NCI-H1417 treated with DMSO at 0.1 percent for 48 hours (cell line): Measurements from ENCODE around the gene CHMP4A.

Experiments used
- DNase-seq: peaks from one replicate; lab custom pipeline; 2025; lab: John Stamatoyannopoulos, UW

Gene CHMP4A

DNA sequence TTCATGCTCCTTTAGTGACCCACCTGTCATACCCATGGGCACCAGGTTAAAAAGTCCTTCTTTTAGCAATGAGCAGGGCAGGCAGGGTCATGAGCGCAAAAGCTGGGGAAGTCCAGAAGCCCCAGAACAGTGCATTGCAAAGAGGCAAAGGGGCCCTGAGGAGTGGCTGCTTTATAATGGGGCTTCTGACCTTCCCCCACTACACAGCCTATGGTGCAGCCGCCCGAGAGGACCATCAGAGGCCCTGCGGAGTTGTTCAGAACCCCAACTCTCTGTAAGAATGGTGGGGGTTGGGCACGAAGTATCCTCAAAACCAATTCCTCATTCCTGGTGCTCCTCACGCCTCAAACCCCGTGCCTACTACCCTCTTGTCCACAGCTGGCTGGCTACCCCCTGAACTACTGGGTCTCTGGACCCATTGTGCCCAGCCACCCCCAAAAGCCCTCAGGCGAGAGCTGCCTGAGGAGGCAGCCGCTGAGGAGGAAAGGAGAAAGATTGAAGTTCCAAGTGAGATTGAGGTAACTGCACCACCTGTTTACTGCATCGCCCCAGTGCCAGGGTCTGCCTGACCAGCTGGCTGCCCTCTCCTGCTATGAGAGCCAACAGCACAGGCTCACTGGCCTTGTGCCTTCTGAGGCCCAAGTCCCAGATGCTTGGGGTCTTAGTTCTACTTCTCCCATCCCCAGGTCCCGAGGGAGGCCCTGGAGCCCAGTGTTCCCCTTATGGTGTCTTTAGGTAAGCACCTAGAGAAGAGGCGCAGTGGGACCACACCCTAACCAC lies 34.7 kb downstream of the CHMP4A start:
- DNase-seq, result no peak

DNA sequence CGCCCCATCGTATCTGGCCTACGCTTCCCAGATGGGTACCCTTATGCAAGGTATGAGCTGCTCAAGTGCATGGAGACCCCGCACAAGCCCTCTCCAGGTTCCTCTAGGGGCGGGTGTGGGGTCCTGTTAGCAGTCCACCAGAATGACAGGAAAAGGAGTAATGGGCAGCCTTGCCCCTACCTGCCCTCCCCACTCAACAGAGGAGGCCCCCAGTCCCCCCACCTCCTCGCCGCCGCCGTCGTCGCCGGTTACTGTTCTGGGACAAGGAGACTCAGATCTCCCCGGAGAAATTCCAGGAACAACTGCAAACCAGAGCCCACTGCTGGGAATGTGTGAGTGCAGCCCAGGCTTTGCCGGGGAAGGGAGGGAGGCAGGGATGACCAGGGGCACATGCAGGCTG lies 35.4 kb downstream of the CHMP4A start:
- no peak for DNase-seq

- no peak for DNase-seq
Observed at GRCh38 chr14:24177041-24177825, 36.1 kb downstream of the CHMP4A start.

DNA sequence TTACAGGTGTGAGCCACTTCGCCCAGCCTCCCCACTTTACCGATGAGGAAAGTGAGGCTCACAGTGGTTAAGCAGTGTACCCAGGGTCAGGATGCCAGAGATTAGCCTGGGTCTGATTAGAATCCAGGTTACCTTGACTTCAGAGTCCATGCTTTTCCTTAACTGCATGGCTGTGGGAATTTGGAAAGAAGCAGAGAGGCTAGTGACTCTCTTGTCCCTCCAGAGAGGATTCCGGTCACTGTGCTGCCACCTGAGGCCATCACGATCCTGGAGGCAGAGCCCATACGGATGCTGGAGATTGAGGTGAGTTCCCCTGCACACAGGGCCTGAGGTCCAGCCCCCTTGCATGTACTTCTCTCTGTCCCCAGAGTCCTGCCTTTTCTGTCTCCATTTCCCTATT lies 36.7 kb downstream of the CHMP4A start:
- no peak for DNase-seq

GRCh38 chr14:24172871-24173281 lies 40.4 kb downstream of the CHMP4A start:
- no peak for DNase-seq

- DNase-seq, result no peak
Observed at GRCh38 chr14:24172261-24172860, 40.9 kb downstream of the CHMP4A start.

DNA sequence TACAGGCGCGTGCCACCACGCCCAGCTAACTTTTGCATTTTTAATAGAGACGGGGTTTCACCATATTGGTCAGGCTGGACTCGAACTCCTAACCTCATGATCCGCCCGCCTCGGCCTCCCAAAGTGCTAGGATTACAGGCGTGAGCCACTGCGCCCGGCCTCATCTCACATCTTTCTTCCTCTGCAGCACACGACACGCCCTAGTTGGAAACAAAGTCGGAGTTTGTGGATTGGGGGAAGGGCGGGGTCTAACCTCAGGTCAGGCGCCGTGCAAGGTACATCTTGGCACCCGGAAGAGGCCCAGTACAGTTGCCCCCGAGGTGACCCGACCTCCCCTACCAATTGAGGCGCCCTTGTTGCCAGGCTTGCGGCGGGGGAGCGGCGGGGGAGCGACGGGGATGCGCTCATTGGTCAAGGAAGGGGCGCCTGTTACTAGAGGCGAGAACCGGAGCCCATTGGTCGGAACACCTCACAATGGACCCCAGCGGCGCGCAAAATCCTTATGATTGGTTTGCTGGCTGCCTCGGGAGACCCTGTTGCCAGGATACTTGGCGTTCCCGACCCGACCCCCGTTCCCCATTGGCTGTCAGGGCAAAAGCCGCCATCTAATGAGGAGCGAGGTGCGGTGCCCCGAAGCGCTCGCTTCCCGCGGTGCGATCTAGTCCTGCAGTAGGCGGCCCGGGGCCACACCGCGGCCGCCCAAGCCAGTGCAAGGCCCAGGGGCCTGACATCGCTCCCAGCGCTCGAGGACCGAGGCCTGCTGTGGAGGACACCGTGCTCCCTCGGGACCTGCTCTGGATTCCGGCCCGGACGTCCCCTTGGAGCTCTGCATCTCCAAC lies 41.6 kb downstream of the CHMP4A start, which contains the start of gene REC8:
Gene REC8, plus strand, starts transcription at position 659 of the 839 bp plus-strand sequence. CDS start 473 bp downstream, outside the sequence.
- DNase-seq, result peak; percentile 77

DNA sequence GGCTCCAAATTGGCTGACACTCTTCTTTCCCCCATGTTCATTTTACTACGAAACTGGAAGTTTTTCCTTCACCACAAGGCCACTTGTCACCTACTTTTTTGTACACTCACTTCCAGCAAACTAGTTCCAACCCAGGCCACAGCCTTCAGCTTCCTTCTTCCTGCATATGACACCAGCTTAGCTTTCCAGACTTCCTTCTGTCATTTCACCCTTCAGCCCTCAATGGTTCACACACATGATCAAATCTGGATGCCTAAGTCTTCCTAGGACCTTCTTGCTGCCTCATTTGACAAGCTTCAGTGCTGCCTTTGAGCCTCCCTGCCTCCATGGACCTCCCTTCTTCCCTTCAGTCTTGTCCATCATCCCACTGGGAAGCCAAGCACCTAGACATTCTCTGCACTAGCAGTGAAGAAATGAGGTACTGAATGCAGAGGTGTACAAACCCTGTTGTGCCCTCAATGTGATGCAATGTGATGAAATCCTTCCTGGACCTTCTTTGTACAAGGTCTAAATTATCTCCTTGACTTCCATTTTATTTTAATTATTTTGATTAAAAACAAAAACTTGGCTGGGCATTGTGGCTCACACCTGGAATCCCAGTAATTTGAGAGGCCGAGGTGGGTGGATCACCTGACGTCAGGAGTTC lies 45.7 kb downstream of the CHMP4A start:
- DNase-seq, result no peak

DNA sequence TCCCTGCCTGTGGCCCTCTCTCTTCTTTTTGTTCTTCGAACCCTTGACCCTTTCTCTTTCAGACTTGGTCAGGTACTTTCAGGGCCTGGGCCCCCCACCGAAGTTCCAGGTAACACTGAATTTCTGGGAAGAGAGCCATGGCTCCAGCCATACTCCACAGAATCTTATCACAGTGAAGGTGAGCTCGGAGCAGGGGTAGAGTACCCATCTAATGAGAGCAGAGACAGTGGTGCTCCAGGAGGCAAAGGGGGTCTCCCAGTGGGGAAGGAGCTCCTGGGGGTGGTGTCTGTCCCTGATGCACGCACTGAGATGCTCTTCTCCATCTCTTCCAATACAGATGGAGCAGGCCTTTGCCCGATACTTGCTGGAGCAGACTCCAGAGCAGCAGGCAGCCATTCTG lies 47.5 kb downstream of the CHMP4A start:
- DNase-seq, result no peak

- no peak for DNase-seq
Observed at GRCh38 chr14:24164518-24164991, 48.7 kb downstream of the CHMP4A start.

GRCh38 chr14:24162093-24162492 lies 51.2 kb downstream of the CHMP4A start:
- DNase-seq, result no peak

DNA sequence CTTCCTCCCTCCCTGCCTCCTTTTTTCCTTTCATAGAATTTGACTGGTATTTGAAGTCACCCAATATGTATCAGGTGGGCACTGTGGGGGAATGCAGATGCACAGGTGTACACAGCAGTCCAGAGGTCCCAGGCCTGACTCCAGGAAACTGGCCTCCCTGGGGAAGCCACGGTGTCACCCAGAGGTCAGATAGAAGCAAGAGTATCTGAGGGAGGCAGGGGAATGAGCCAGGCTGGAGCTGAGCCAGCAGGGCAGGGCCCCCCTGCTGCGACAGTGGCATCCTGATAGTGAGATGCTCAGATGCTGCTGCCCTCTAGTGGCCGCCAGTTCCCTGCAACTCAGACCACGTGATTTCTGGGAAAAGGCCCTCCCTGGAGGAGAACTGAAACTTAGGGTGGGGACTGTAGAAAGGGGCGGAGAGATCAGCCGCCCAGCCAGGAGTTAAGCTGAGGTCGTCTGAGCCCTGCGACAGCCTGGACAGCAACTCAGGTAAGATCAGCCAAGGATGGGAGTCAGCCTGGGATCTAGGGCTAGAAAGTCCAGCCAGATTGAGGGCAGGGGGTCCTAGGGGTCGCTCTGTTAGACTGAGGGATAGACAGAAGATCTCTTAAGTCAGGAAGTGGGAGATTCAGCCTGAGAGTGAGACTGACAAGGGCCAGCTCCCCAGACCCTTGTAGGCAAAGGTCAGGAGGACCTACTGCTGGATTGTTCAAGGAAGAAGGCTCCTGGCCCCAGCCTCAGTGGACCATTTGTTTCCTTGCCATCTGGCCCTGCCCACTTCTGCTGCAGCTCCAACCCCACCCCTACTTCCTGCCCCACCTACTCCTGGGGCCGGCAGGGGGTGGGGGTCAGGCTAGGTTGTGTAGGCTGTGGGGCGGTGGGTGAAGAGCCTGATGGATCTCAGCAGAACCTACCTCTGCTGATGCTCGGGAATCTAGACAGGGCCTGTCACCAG lies 52.2 kb downstream of the CHMP4A start, which contains the start of gene IRF9:
Gene IRF9, plus strand, starts transcription at position 416 of the 955 bp plus-strand sequence. CDS start 880 bp downstream, outside the sequence.
- peak; percentile 70 for DNase-seq

- DNase-seq, result no peak
Observed at GRCh38 chr14:24160499-24160849, 52.8 kb downstream of the CHMP4A start.

- DNase-seq, result no peak
Observed at GRCh38 chr14:24159777-24160498, 53.4 kb downstream of the CHMP4A start.
